ENCODE results near the gene CLEC14A.

The CLEC14A gene, protein sequence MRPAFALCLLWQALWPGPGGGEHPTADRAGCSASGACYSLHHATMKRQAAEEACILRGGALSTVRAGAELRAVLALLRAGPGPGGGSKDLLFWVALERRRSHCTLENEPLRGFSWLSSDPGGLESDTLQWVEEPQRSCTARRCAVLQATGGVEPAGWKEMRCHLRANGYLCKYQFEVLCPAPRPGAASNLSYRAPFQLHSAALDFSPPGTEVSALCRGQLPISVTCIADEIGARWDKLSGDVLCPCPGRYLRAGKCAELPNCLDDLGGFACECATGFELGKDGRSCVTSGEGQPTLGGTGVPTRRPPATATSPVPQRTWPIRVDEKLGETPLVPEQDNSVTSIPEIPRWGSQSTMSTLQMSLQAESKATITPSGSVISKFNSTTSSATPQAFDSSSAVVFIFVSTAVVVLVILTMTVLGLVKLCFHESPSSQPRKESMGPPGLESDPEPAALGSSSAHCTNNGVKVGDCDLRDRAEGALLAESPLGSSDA

GRCh38 chr14:38255673-38256532 is at the start of gene CLEC14A:
CLEC14A (minus strand) TSS chr14:38256093; CDS start chr14:38256022, 71 bp downstream.
- no peak for DNase-seq

DNA sequence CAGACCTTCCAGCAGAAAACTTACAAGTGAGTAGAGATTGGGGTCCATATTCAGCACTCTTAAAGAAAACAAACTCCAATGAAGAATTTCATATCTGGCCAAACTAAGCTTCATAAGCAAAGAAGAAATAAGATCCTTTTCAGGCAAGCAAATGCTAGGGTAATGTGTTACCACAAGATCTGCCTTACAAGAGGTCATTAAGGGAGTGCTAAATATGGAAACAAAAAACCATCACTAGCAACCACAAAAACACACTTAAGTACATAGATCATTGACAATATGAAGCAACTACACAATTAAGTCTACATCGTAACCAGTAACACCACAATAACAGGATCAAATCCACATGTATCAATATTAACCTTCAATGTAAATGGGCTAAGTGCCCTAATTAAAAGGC is 47.1 kb upstream of the CLEC14A start:
- no peak for DNase-seq

DNA sequence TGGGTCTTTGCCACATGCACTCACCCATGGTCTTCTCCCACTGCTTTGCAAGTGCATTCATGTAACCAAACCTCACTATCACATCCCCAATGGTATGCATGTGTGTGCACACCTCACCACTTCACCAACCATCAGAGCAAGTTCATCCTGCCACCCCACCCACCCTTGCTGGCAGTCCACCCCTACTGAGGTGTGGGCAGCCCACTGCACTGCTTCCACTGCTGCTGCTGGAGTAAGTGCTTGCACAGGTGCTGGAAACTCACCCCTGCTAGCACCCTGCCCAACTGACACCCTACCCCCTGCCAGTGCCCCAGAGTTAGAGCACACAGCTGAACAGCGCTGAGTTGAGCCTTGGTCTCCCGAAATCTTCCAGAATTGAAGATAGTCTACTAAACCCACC is 46.1 kb upstream of the CLEC14A start:
- DNase-seq, result no peak

DNA sequence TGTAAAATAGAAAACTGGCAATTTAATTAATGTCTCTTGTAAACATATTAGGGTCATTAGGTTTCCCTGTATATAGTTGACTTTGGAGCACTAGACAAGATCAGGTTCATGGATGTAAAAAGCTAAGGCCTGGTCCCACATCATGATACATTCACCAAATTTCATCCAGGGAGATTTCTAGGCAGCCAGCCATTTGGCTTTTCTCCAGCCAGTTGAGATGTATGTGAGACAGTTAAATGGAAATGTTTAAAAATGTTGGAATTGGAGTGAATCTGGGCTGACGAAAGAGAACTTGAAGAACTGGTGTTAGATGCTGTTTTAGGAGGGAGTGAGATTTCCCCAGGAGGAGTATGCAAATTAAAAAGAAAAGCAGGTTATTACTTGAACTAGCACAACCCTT is 41.8 kb upstream of the CLEC14A start:
- peak; percentile 24 for DNase-seq

DNA sequence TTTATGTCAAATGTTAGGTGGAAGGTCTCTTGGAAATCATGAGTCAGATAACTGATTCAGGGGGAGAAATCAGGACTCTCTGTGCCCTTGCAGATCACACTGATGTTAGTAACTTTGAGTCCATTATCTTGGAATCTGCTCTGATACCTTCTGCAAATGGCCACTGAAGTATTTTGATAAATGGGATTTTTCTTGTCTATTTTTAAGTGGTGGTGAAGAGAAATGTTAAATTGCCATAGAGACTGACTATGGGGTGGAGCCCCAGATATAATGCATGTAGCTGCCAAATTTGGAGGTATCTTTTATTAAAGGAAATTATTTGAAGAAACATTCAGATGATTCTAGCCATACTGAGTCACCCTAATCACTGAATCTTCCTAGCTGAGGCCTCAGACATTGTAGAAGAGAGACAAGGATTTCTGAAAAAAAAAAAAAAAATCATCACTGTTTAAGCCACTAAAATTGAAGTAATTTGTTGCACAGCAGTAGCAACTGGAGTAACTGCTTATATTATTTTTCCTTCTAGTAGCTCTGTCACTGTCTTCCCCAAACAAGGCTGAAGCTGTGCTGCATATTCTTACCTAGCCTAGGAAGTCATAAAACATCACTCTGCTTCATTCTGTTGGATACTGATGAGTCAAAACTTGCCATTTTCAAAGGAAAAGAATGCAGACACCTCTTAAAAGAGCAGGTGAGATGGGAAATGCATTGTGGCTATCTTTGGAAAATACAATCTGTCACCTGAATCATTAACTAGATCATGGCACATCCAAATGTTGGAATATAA is 36.0 kb upstream of the CLEC14A start:
- DNase-seq, result no peak

DNA sequence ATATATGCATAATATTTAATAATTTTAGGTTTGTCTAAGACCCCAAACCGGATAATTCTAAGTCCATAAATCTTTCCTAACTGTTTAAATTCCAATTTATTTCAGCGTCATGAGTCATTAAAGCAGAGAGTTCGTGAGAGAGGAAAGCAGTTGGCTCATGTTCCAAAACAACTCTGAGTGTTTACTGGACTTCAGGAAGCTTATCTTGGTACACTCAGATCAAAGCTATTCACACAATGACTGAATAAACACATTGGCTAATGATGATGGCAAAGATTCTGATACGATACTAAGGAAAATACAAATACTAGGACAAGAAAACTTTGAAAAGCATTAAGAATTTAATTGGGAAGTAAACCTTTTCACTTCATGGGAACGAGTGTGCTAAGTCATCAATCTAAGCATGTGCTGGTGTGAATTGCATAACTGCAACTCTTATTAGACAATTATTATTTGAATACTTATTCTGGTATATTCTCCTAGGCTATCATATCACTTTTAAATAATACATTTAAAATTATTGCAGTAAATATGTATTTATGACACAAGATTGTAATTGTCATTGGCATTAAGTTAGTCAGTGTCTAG is 34.8 kb upstream of the CLEC14A start:
- no peak for DNase-seq

GRCh38 chr14:38286452-38286851 is 30.6 kb upstream of the CLEC14A start:
- DNase-seq, result no peak

DNA sequence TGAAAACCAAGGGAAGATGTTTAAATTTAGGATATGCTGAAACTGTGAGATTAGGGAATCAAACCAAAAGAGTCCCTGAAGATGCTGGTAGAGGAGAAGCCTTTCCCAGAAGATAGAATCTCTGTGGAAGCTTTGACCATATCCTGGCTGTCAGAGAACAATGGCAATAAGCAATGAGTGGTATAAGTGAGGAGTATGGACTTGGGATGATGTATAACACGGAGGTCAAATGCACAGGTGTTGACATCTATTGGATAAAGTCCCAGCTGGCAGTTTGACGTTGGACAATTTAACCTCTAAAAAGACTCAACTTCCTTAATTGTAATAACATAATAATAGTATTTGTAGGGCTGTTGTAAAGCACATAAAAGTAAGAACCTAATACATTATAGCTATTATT is 30.1 kb upstream of the CLEC14A start:
- no peak for DNase-seq

GRCh38 chr14:38282936-38283335 is 27.0 kb upstream of the CLEC14A start:
- no peak for DNase-seq

- no peak for DNase-seq
Measured at GRCh38 chr14:38280081-38280480, 24.2 kb upstream of the CLEC14A start.

- DNase-seq, result no peak
Measured at GRCh38 chr14:38279572-38279971, 23.7 kb upstream of the CLEC14A start.

- no peak for DNase-seq
Measured at GRCh38 chr14:38278035-38278434, 22.1 kb upstream of the CLEC14A start.

DNA sequence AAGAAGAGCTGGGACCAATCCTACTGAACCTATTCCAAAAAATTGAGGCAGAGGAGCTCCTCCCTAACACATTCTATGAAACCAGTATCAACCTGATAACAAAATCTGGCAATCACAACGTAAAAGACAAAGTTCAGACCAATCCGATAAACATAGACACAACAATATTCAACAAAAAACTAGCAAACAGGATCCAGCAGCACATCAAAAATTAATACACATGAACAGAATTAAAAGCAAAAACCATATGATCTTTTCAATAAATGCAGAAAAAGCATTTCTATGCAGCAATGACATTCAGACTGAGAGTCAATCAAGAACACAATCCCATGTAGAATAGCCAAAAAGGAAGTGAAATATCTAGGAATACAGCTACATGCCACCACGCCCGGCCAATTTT is 7.0 kb upstream of the CLEC14A start:
- no peak for DNase-seq

- no peak for DNase-seq
Measured at GRCh38 chr14:38261620-38262019, 5.7 kb upstream of the CLEC14A start.

DNA sequence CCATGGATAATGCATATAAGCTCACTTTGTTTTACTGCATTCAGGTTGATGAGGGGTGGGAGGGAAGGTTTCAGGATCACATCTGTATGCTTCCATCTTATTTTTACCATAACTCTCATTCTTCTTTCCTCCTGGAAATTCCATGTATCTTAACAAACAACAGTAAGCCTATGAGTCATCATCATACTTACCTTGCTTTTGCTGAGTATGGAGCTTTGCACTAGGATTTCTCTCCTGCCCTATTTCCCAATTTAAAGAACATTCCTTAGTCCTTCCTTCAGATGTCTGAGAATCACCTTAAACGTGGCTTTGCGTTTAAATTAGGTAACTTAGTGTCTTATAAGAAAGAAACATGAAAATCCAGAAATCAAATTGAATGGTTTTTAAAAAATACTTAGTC is 1.6 kb upstream of the CLEC14A start:
- DNase-seq, result no peak

GRCh38 chr14:38256533-38256840 is 594 bp upstream of the CLEC14A start:
- DNase-seq, result no peak

GRCh38 chr14:38255408-38255672 is 553 bp downstream of the CLEC14A start:
- no peak for DNase-seq

DNA sequence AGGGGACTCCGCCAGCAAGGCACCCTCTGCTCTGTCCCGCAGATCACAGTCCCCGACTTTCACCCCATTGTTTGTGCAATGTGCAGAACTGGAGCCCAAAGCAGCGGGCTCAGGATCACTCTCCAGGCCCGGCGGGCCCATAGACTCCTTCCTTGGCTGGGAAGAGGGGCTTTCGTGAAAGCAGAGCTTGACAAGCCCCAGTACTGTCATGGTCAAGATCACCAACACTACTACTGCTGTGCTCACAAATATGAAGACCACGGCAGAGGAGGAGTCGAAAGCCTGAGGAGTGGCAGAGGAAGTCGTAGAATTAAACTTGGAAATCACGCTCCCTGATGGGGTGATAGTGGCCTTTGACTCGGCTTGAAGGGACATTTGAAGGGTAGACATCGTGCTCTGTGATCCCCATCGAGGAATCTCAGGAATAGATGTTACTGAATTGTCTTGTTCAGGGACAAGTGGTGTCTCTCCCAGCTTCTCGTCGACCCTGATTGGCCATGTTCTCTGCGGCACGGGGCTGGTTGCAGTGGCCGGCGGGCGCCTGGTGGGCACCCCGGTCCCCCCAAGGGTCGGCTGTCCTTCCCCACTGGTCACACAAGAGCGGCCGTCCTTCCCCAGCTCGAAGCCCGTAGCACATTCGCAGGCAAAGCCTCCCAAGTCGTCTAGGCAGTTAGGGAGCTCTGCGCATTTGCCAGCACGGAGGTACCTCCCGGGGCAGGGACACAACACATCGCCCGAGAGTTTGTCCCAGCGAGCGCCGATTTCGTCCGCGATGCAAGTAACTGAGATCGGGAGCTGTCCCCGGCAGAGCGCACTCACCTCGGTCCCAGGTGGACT is 1.1 kb downstream of the CLEC14A start:
- no peak for DNase-seq

DNA sequence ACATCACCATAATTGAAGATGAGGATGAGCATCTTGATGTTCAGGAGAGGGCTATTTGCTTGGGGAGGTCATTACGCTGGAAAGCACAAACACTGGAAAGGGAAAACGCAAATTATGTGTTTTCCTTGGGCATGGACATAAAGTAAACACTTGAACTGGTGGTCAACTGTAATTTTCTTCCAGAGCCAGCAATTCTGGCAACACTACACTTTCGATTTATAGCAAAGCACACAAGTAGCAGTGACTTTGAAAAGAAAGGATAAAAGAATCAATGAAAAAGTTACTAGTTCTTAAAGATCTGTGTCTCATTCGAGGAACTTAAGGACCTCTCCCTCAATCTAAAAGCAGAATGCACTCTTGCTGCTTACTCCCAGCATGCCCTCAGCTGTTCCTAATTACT is 2.2 kb downstream of the CLEC14A start:
- no peak for DNase-seq

DNA sequence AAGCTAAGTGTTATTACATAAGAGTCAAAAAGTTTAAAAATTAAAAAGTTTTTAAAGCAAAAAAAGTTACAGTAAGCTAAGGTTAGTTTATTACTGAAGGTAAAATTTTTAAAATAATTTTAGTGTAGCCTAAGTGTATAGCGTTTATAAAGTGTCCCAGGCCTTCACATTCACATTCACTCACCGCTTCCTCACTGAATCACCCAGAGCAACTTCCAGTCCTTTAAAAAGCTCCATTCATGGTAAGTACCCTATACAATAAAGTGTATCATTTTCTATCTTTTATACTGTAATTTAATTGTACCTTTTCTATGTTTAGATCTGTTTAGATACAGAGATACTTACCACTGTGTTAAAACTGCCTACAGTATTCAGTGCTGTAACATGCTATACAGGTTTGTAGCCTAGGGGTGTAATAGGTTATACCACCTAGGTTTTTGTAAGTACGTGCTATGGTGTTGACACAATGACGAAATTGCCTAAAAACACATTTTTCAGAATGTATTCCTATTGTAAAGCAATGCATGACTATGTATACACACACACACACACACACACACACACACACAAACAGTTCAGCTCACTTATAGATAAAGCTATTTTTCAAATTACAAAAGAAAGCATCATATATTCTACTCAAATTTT is 3.7 kb downstream of the CLEC14A start:
- no peak for DNase-seq

- DNase-seq, result no peak
Measured at GRCh38 chr14:38250331-38250730, 5.6 kb downstream of the CLEC14A start.
